Posterior cingulate gyrus (tissue), 11 donors: ENCODE results near the gene ERVFRD-1.
"Not testable (repeated sequence)": the region's sequence is repeated elsewhere in the genome, so short reads cannot be mapped to it uniquely, and the experiment has no call there.

Source experiments
- DNase-seq, 10 donors: peaks; one replicate each; pipeline versions ENCODE4 v3.0.0 to v3.0.0-alpha.2; 2020 to 2021; ENCODE audit warnings: mixed read lengths in 3 of 10
- intact Hi-C: fragments of 100-400 bp; cut with DNase I; formaldehyde crosslinking; loops from one replicate; pipeline ENCODE4 v1.15.1; 2023

The ERVFRD-1 gene

DNA sequence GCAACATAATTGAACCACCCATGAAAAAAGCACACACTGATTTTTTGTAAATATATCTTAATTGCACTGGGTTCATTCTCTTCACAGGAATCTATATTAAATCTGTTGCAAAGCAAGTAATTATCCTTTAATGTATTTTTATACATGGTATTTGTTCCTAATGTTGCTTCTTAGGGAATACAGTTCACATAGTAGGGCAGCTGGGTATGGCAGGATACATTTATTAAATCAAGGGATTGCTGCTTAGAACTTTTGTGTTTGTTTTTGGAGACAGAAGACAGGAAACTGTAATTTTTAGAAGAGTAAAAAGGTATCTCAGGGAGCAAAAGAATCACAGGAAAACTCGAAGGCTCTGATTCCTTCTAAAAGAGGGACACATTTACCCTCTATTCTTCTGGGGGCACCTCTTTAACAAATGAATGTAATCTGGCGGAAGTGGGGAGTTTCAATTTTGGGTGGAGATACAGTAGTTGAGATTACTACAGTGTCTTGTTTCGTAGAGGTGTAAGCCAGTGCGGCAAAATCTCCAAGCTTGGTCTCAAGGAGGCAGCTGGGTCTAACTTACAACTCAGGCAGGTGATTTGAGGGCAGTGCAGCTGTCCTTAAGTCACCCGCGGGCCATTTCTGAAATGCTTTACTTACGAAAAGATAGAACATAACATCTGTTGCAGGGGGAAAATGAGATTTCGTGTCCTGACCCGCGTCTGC, 18.7 kb downstream of the ERVFRD-1 start:
- intact Hi-C loops: loop anchor here (1.0 kb wide), 1 partner anchor 403 kb away; no protein-coding TSS in a partner anchor
- peak in 1 of 10 donors; percentile 11 for DNase-seq

- intact Hi-C loops, DNase-seq: not testable (repeated sequence)
These were observed 20.4 kb downstream of the ERVFRD-1 start for GRCh38 chr6:11091141-11091540.

DNA sequence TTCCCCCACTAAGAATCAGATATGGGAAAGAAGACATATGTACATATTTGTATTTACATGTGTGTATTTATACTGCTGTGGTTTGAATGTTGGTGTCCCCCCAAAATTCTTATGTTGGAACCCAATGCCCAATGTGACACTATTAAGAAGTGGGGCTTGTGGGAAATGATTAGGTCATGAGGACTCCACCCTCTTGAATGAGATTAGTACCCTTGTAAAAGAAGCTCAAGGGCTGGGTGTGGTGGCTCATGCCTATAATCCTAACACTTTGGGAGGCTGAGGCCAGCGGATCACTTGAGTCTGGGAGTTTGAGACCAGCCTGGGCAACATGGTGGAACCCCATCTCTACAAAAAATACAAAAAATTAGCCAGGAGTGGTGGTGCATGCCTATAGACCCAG, 21.8 kb downstream of the ERVFRD-1 start:
- no peak for DNase-seq
- intact Hi-C loops: no loop called here

GRCh38 chr6:11087141-11087812, 24.2 kb downstream of the ERVFRD-1 start:
- intact Hi-C loops, DNase-seq: not testable (repeated sequence)

- intact Hi-C loops: no loop called here
- no peak for DNase-seq
These were observed 25.6 kb downstream of the ERVFRD-1 start for GRCh38 chr6:11085758-11086435.

DNA sequence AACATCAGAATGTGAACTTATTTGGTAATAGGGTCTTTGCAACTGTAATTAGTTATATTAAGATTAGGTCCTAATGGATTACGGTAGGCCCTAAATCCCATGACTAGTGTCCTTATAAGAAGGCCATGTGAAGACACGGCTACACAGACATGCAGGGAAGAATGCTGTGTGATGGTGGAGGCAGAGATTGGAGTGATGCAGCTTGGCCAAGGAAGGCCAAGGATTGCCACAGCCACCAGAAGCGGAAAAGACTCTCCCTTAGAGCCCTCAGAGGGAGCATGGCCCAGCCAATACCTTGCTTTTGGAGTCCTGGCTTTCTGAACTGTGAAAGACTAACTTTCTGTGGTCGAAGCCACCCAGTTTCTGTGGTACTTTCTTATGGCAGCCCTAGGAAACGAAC, 27.6 kb downstream of the ERVFRD-1 start:
- DNase-seq: no peak
- intact Hi-C loops: no loop called here

DNA sequence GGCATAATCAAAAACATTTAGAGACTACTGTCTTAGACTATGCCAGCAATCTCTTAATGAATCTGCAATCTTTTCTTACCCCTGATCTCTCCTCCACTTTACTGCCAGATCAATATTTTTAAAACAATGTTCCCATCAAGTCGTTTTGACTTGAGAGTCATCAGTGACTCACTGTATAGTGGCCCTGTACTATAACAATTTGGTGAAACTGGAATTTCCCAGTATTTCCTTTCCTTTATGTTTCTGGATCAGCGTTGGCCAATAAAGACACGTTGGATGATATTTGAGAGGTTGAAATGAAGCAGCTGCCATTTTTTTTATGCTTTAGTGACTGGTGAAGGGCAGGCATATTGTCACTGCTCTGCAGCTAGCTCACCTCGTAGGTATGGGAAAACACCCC, 28.0 kb downstream of the ERVFRD-1 start:
- no peak for DNase-seq
- intact Hi-C loops: no loop called here

- intact Hi-C loops: no loop called here
- DNase-seq: no peak
These were observed 31.2 kb downstream of the ERVFRD-1 start for GRCh38 chr6:11080296-11080695.

GRCh38 chr6:11078266-11078665, 33.3 kb downstream of the ERVFRD-1 start:
- no peak for DNase-seq
- intact Hi-C loops: loop anchor here (10.0 kb wide), 1 partner anchor 243 kb away; the partner anchor contains the start of gene MAK

- DNase-seq: no peak
- intact Hi-C loops: loop anchor here (10.0 kb wide), 1 partner anchor 242 kb away; the partner anchor contains the start of gene MAK
These were observed 35.0 kb downstream of the ERVFRD-1 start for GRCh38 chr6:11076540-11076939.

DNA sequence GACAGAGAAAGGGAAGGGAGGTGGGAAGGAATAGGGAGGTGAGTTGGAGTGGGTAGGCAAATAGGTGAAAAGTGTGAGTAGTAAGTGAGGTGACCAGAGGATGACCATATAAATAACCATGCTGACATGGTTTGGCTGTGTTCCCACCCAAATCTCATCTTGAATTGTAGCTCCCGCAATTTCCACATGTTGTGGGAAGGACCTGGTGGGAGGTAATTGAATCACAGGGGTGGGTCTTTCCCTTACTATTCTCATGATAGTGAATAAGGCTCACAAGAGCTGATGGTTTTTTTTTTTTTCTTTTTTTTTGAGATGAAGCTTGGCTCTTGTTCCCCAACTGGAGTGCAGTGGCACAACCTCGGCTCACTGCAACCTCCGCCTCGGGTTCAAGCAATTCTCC, 39.4 kb downstream of the ERVFRD-1 start:
- intact Hi-C loops: loop anchor here (10.0 kb wide), 1 partner anchor 237 kb away; the partner anchor contains the start of gene MAK
- no peak for DNase-seq

- no peak for DNase-seq
- intact Hi-C loops: loop anchor here (1.0 to 10.0 kb wide), 2 partner anchors 118 to 235 kb away; partner anchors contain the start of gene MAK
These were observed 41.8 kb downstream of the ERVFRD-1 start for GRCh38 chr6:11069760-11070159.

DNA sequence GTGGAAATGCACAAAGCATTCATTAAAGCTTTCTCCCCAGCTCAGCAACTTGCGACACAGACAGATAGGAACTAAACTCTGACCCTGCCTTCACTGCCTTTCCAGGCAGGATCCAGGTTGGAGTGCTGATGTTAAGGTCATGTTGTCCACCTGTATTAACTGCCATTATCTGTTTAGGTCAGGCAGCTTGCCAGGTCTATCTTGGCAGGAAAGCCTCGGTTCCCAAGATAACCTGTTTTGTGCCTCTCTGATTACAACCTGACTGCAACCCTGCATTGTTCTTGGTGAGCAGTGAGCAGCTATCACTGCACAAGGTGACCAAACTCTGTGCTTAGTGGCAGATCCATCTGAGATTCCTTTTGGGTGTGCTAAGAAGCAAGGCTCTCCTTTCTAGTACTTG, 44.2 kb downstream of the ERVFRD-1 start:
- no peak for DNase-seq
- intact Hi-C loops: no loop called here

- intact Hi-C loops: no loop called here
These were observed 44.8 kb downstream of the ERVFRD-1 start for GRCh38 chr6:11066505-11067347.

GRCh38 chr6:11065436-11066202, 45.9 kb downstream of the ERVFRD-1 start:
- intact Hi-C loops: no loop called here
- DNase-seq: no peak

More at GRCh38 chr6:11066505-11067347, 44.8 kb downstream of the ERVFRD-1 start:
- no peak for DNase-seq

DNA sequence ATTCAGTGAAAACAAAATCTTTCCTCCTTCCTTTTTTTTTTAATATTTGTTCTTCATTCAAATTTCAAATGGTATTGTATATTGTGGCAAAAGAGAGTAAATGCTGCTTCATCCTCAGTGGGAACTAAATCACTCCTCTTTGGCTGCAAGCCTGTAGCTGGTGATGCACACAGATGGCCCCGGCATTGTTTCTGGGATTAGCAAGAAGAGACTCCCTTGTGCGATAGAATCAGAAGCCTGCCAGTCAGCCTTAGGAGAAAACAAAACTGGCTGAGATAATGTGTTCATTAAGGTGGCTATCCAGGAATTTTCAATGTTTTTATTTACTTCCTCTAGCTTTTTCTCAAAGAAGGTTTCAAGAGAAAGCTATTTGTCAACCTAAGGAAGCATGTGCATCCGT, 46.7 kb downstream of the ERVFRD-1 start:
- peak in 4 of 10 donors; percentile 9 to 62 (median 39) for DNase-seq
- intact Hi-C loops: no loop called here

- no peak for DNase-seq
- intact Hi-C loops: no loop called here
These were observed 48.8 kb downstream of the ERVFRD-1 start for GRCh38 chr6:11062715-11063114.

- DNase-seq: no peak
- intact Hi-C loops: no loop called here
These were observed 49.4 kb downstream of the ERVFRD-1 start for GRCh38 chr6:11062083-11062482.

DNA sequence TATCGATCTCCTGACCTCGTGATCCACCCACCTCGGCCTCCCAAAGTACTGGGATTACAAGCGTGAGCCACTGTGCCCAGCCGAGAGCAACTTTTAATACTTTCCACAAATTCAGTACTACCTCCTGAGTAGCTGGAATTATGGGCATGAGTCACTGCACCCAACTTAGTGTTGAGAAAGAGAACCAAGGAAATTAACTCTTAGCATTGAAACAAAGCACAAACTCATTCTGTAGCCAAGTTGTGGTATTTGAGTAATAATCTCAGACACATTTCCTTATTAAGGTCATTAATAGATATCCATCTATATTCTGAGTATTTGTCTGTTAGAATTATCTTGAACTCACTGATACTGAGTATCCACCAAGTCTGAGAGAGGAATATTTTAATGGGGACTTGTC, 53.1 kb downstream of the ERVFRD-1 start:
- intact Hi-C loops: no loop called here
- no peak for DNase-seq

DNA sequence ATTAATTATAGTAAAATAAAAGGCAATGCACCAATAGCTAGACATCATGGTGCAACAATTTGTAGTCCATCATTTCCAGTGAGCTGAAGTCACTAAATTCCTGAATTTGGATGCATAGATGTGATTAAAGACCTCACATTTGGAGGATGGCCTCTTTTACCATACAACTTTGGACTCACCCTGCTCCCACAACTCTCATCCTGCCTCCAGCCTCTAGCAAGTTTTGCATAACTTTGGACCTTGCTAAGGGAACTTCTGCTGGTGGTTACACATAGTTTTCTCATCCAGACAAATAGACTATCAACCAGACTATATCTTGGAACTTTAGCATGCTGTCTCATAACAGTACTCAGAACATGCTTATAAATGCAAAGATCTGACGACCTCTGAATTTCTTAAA, 54.7 kb downstream of the ERVFRD-1 start:
- intact Hi-C loops: no loop called here

More for the DNA sequence above, 54.7 kb downstream of the ERVFRD-1 start:
- DNase-seq: no peak
